Measurements from ENCODE around the gene SDC3. TPM values are rescaled to one million over a fixed set of nuclear protein-coding genes. Genes with fewer than 3 reads are reported as not detected.
"Not testable (repeated sequence)": the region's sequence is repeated elsewhere in the genome, so short reads cannot be mapped to it uniquely, and the experiment has no call there.

Gene SDC3
- total and polyA plus RNA-seq, 12 donors: 13.1 to 57.7 (median 21.7) TPM

DNA sequence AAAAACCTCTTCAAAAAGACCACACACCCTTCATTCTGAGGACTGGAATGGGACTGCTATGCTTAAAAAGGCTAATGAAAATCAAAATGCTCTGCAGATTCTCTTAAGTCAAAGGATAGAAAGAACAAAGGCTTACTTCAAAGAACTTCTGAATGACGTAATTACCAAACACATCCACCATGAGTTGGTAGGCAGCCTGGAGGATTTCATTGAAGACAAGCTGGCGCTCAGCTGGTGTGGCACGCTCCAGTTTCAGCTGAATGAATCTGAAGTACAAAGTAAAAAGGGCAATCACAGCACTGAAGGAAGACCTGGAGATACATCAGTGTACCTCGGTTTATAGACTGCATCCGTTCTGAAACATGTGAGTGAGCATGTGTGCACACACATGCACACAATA lies 43.5 kb upstream of the SDC3 start:
- intact Hi-C loops (cut with DNase I): no loop called here
- Histone ChIP-seq H3K27ac (no peak overlapping the region), H3K36me3 (peaks cover 0 to 95% (median 61%) of the 10 kb centered on the region in 9 donors), H3K9me3 (no peaks in the 10 kb centered on the region), H3K4me3 (no peak overlapping the region), H3K4me1 (peaks cover 0 to 7% (median 3%) of the 10 kb centered on the region in 9 donors), H3K27me3 (no peaks in the 10 kb centered on the region)
- TF ChIP-seq, protein P1, sequence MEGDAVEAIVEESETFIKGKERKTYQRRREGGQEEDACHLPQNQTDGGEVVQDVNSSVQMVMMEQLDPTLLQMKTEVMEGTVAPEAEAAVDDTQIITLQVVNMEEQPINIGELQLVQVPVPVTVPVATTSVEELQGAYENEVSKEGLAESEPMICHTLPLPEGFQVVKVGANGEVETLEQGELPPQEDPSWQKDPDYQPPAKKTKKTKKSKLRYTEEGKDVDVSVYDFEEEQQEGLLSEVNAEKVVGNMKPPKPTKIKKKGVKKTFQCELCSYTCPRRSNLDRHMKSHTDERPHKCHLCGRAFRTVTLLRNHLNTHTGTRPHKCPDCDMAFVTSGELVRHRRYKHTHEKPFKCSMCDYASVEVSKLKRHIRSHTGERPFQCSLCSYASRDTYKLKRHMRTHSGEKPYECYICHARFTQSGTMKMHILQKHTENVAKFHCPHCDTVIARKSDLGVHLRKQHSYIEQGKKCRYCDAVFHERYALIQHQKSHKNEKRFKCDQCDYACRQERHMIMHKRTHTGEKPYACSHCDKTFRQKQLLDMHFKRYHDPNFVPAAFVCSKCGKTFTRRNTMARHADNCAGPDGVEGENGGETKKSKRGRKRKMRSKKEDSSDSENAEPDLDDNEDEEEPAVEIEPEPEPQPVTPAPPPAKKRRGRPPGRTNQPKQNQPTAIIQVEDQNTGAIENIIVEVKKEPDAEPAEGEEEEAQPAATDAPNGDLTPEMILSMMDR (IDR thresholded peaks at IDR 0.05): no peak
- WGBS, 2 donors: 90 to 91% methylated on average over 5 of the region's 5 CpGs
- DNase-seq (no peak), ATAC-seq (no peak)

DNA sequence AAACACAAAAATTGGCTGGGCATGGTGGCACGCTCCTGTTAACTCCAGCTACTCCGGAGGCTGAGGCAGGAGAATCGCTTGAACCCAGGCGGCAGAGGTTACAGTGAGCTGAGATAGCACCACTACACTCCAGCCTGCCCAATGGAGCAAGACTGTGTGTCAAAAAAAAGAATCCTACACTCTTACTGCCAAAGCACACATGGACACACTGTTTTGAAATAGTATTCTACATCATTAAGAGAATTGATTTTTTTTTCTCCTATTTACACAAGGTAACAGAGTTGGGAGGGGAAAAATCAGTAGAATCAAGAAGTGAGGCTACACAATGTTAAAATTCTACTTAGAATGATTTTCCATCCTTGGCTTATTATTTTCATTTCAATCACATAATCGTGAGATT lies 42.1 kb upstream of the SDC3 start:
- no peak for DNase-seq
- Histone ChIP-seq H3K36me3 (peaks cover 0 to 95% (median 61%) of the 10 kb centered on the region in 9 donors), H3K27me3 (no peaks in the 10 kb centered on the region), H3K4me1 (peaks cover 0 to 7% (median 0%) of the 10 kb centered on the region in 9 donors), H3K9me3 (no peaks in the 10 kb centered on the region), H3K4me3 (no peak overlapping the region), H3K27ac (no peak overlapping the region)
- ATAC-seq: no peak
- intact Hi-C loops (cut with DNase I): no loop called here
- WGBS, 2 donors: 95 to 96% methylated on average over 5 of the region's 5 CpGs
- TF ChIP-seq, protein P1 (IDR thresholded peaks at IDR 0.05): no peak

DNA sequence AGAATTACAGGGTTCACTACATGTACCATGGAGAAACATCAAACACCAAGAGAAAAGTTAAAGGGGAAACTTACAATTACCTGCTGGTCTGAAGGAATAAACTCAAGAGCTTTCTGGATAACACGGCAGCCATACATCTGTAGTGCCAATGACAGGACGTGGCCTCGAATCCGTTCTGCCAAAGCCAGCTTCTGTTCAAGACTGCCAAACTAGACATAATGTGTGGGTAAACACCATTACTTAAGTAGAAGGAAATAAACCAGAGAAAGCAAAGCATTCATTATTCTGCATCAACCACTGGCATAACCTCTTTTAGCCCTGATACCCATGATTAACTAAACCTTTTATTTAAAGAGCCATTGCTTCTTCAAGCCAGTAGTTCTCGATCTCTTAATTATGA lies 41.5 kb upstream of the SDC3 start:
- WGBS, 2 donors: 94 to 96% methylated on average over 5 of the region's 5 CpGs
- Histone ChIP-seq H3K9me3 (no peaks in the 10 kb centered on the region), H3K4me3 (no peak overlapping the region), H3K27me3 (no peaks in the 10 kb centered on the region), H3K27ac (no peak overlapping the region), H3K4me1 (peaks cover 0 to 7% (median 0%) of the 10 kb centered on the region in 9 donors), H3K36me3 (peaks cover 0 to 95% (median 65%) of the 10 kb centered on the region in 9 donors)
- intact Hi-C loops (cut with DNase I): no loop called here
- DNase-seq (no peak), ATAC-seq (no peak)
- TF ChIP-seq, protein P1 (IDR thresholded peaks at IDR 0.05): no peak

DNA sequence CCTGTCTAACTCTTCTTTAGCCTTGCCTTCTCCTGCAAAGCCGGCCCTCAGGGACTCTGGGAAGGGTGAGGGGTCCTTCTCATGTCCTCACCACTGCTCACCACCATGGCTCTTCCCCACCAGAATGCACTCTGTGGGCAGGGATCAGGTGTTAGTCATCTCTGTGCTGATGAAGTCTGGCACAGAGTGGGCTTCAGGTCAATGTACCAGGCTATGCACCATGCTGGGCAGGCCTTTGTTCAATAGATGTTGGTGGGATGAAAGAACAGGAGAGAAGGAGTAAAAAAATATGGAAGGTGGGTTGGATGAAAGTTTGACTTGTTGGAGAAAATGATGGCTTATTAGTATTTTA lies 40.9 kb upstream of the SDC3 start:
- peak in 1 of 8 donors; percentile 41 for ATAC-seq
- DNase-seq; H3K9me3 ChIP-seq; H3K27ac ChIP-seq; H3K4me3 ChIP-seq; intact Hi-C loops (cut with DNase I); H3K27me3 ChIP-seq; H3K4me1 ChIP-seq: not testable (repeated sequence)
- H3K36me3 ChIP-seq: peaks cover 0 to 95% (median 65%) of the 10 kb centered on the region in 9 donors
- no CpG with 5 or more reads among the region's 1 CpG for WGBS, 2 donors

DNA sequence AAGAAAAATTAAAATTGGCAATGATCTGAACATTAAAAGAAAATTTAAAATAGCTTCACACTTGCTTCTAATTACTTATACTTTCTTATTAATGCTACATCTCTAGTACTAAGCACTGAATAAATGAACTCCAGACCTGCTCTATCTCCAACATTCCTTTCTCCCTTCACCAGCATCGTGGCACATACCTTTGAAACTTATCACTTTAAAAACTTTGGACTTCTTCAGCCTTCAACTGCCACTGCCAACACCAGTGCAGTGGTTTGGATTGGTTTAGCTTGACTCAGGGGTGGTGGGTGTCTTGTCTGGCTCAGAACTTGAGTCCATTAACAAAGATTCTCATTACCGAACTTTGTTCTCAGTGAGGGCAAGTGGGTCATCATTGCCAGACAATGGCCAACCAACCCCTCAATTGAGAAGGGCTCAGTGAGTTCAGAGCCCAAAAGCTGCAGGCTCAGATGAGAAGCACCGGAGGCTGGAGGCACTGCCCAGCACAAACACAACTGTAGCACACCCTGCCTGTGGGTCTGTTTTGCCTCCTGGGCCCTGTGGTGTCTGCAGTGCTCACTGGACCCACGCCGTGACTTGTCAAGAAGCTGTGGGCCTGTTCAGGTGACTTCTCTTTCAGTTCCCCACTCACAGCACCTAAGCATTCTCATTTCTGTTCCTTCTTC lies 40.4 kb upstream of the SDC3 start:
- 33 to 35% methylated on average over 1 of the region's 5 CpGs for WGBS, 2 donors
- DNase-seq; intact Hi-C loops (cut with DNase I); H3K9me3 ChIP-seq; H3K27me3 ChIP-seq; H3K27ac ChIP-seq; ATAC-seq; H3K4me1 ChIP-seq; H3K4me3 ChIP-seq: not testable (repeated sequence)
- H3K36me3 ChIP-seq: peaks cover 0 to 95% (median 60%) of the 10 kb centered on the region in 9 donors
